Sigmoid colon (tissue), 7 donors: ENCODE data around the gene CYP27B1. TPM values are rescaled to one million over a fixed set of nuclear protein-coding genes. Genes with fewer than 3 reads are reported as not detected.
A peak's percentile ranks its signal among the peaks of the same experiment; 100 is the strongest.

Source experiments
- DNase-seq: peaks from one replicate; pipeline ENCODE4 v3.0.0-alpha.2; 2019
- H3K27ac ChIP-seq, 4 donors: fragments of 200-600 bp; sonication (generic); one replicate each; pipeline ENCODE4 v1.5.1; 2016 to 2019; ENCODE audit warnings: mild to moderate bottlenecking in 1 of 4
- H3K27me3 ChIP-seq, 3 donors: fragments of 200-600 bp; sonication (generic); one replicate each; pipeline ENCODE4 v1.5.1; 2019; ENCODE audit warnings: mild to moderate bottlenecking in 1 of 3
- H3K36me3 ChIP-seq, 4 donors: fragments of 200-600 bp; sonication (generic); one replicate each; pipeline ENCODE4 v1.5.1; 2016 to 2019
- H3K4me1 ChIP-seq, 4 donors: fragments of 200-600 bp; sonication (generic); one replicate each; pipeline ENCODE4 v1.5.1; 2017 to 2019
- H3K4me3 ChIP-seq, 4 donors: fragments of 200-600 bp; sonication (generic); one replicate each; pipeline ENCODE4 v1.5.1; 2017 to 2019; ENCODE audit warnings: mild to moderate bottlenecking in 2 of 4, moderate library complexity in 1 of 4
- H3K9me3 ChIP-seq, 4 donors: fragments of 200-600 bp in 3 of 4; sonication (generic) in 3 of 4; one replicate each; pipeline versions ENCODE4 v1.5.1 to v1.6.1; 2013 to 2019
- EP300 ChIP-seq, 4 donors: sonication (generic); formaldehyde crosslinking; IDR thresholded peaks; one replicate each; pipeline ENCODE4 v1.6.1; 2017; ENCODE audit warnings: antibody characterized with exemption in 4 of 4
- POLR2A ChIP-seq, 2 donors: fragments of 450-650 bp; IDR thresholded peaks; one replicate each; pipeline ENCODE4 v1.6.1; 2016; ENCODE audit warnings: antibody characterized with exemption in 2 of 2, mild to moderate bottlenecking in 2 of 2, moderate library complexity in 2 of 2
- POLR2AphosphoS5 ChIP-seq, 4 donors: sonication (generic); formaldehyde crosslinking; IDR thresholded peaks; one replicate each; pipeline ENCODE4 v1.6.1; 2017; ENCODE audit warnings: antibody characterized with exemption in 4 of 4
- WGBS, 2 donors: extraction: QIAGEN DNeasy Blood & Tissue Kit; methylation state at CpG; one replicate each; pipeline ENCODE4 v1.1.7; 2013; 5-methylcytosine and 5-hydroxymethylcytosine counted together
- intact Hi-C: fragments of 100-400 bp; cut with DNase I; formaldehyde crosslinking; loops from one replicate; pipeline ENCODE4 v1.15.1; 2023
- polyA plus RNA-seq, 3 donors: library from polyadenylated mRNA; stranded (reverse); fragments of 200-250 nt; gene quantifications; one replicate each; pipeline ENCODE4 v1.2.3, GENCODE V29; 2013
- total RNA-seq, 4 donors: library from RNA; depleted of rRNA; stranded (reverse); fragments of >200 nt; gene quantifications; one replicate each; pipeline ENCODE4 v1.1.0, GENCODE V29; 2016
- TF ChIP-seq, protein P1 (sequence below), 4 experiments: fragments of 450-650 bp in 3 of 4; fragments of 200-600 bp in 1 of 4; IDR thresholded peaks; one replicate each; pipeline ENCODE4 v1.5.1; 2016 to 2019; ENCODE audit warnings: antibody characterized with exemption in 4 of 4, mild to moderate bottlenecking in 3 of 4, moderate library complexity in 2 of 4
- donor health status: healthy with polysubstance abuse.
- donor health status: Bipolar disorder and iron deficiency.
- donor health status: healthy.

The CYP27B1 gene
- total and polyA plus RNA-seq, 7 donors, result 0.28 to 2.0 (median 1.2) TPM; not detected in 4

DNA sequence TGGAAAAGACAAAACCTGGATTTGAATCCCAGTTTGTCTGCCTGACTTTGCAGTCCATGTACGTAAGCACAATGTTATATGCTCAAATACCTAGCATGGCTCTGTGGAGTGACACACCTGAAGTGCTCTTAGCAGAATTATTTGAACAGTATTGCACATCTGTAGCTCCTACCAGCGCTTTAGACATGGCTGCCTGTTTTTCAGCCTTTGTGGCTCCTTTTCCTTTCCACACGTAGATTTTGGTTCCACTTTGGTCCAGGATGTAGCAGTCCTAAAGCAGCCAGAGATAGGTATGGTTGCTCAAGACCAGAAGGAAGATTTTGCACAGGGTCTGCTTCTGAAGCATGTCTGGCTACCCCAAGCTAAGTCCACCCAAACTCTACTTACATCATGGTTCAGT is 42.5 kb upstream of the CYP27B1 start:
- intact Hi-C loops, result no loop called here
- Histone ChIP-seq H3K4me3 (no peak overlapping the region), H3K9me3 (no peaks in the 10 kb centered on the region), H3K36me3 (peaks cover 9 to 74% (median 22%) of the 10 kb centered on the region in 4 donors), H3K27ac (no peak overlapping the region), H3K27me3 (no peaks in the 10 kb centered on the region), H3K4me1 (peaks cover 0 to 11% (median 2%) of the 10 kb centered on the region in 4 donors)
- TF ChIP-seq EP300 (IDR thresholded peaks at IDR 0.05) (no peak), POLR2AphosphoS5 (IDR thresholded peaks at IDR 0.05) (no peak), POLR2A (IDR thresholded peaks at IDR 0.05) (no peak)
- TF ChIP-seq, protein P1, sequence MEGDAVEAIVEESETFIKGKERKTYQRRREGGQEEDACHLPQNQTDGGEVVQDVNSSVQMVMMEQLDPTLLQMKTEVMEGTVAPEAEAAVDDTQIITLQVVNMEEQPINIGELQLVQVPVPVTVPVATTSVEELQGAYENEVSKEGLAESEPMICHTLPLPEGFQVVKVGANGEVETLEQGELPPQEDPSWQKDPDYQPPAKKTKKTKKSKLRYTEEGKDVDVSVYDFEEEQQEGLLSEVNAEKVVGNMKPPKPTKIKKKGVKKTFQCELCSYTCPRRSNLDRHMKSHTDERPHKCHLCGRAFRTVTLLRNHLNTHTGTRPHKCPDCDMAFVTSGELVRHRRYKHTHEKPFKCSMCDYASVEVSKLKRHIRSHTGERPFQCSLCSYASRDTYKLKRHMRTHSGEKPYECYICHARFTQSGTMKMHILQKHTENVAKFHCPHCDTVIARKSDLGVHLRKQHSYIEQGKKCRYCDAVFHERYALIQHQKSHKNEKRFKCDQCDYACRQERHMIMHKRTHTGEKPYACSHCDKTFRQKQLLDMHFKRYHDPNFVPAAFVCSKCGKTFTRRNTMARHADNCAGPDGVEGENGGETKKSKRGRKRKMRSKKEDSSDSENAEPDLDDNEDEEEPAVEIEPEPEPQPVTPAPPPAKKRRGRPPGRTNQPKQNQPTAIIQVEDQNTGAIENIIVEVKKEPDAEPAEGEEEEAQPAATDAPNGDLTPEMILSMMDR (IDR thresholded peaks at IDR 0.05), result no peak
- no peak for DNase-seq
- WGBS, 2 donors, result 93 to 94% methylated on average over 3 of the region's 3 CpGs

DNA sequence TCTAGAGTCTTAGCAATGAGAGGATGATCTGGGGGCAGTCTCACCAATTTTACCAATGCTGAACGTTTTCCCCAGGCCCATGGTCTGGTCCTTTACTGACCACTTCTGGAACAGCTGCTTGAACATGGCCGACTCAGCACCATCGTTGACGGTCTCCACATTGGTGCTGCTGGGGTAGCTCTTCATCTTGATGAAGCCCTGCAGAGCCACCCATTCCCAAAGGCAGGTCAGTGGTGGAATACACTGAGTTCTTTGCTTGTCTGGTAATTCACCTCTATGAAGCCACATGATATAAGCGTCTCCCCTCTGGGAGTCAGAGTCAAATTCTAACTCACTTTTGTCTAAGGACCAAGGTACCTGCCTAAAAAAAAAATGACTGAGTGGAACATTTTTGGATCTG is 41.5 kb upstream of the CYP27B1 start:
- H3K36me3 ChIP-seq, result peaks cover 9 to 78% (median 22%) of the 10 kb centered on the region in 4 donors
- TF ChIP-seq EP300 (IDR thresholded peaks at IDR 0.05) (no peak), POLR2AphosphoS5 (IDR thresholded peaks at IDR 0.05) (no peak), POLR2A (IDR thresholded peaks at IDR 0.05) (no peak)
- TF ChIP-seq, protein P1 (IDR thresholded peaks at IDR 0.05), result no peak
- 91 to 94% methylated on average over 5 of the region's 5 CpGs for WGBS, 2 donors
- H3K27me3 ChIP-seq, result no peaks in the 10 kb centered on the region
- no peaks in the 10 kb centered on the region for H3K9me3 ChIP-seq
- H3K4me3 ChIP-seq, result no peak overlapping the region
- H3K4me1 ChIP-seq, result peaks cover 0 to 13% (median 4%) of the 10 kb centered on the region in 4 donors
- no peak for DNase-seq
- H3K27ac ChIP-seq, result no peak overlapping the region
- intact Hi-C loops, result no loop called here

DNA sequence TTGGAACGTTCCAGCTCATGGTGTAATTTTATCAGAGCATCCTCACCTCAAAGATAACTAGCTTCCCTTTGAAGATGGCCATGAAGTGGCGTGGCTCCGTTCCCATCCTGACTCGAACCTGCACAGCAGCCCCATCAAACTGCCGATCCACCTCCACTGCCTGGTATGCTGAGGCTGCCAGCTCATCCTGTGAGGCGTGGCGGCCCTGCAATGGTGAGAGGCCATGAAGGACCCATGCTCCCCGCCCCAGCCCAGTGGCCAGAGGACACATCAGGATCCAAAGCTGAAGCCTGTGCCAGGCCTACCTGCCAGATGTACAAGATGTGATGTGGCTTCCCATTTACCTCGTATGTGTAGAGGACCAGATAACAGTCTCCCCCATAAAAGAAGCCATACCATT is 40.4 kb upstream of the CYP27B1 start:
- Histone ChIP-seq H3K27ac (no peak overlapping the region), H3K4me1 (peaks cover 0 to 13% (median 5%) of the 10 kb centered on the region in 4 donors), H3K27me3 (no peaks in the 10 kb centered on the region), H3K36me3 (peaks cover 9 to 80% (median 25%) of the 10 kb centered on the region in 4 donors), H3K9me3 (no peaks in the 10 kb centered on the region), H3K4me3 (no peak overlapping the region)
- intact Hi-C loops, result no loop called here
- no peak for DNase-seq
- WGBS, 2 donors, result 92 to 93% methylated on average over 9 of the region's 9 CpGs
- no peak for TF ChIP-seq POLR2AphosphoS5 (IDR thresholded peaks at IDR 0.05)
- TF ChIP-seq, protein P1 (IDR thresholded peaks at IDR 0.05), result no peak
- no peak for TF ChIP-seq POLR2A (IDR thresholded peaks at IDR 0.05)
- no peak for TF ChIP-seq EP300 (IDR thresholded peaks at IDR 0.05)

DNA sequence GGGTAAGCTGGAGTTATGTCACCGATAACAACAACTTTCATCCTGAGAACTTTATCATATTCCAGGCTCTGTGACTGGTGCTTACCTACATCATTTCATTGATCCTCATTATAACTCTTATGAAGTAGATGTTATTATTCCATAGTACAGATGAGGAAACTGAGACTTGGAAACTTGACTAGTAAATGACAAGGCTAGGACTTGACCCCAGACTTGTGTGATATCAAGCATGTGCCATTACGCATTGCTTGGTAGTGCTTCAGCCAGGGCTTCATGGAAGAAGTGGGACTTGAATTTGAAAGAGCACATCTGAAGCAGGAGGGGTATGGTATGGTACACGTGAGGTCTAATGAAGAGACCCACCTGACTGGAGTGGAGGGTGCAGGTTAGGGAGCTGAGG is 39.8 kb upstream of the CYP27B1 start:
- Histone ChIP-seq H3K4me3 (no peak overlapping the region), H3K4me1 (peaks cover 0 to 13% (median 5%) of the 10 kb centered on the region in 4 donors), H3K36me3 (peaks cover 9 to 82% (median 25%) of the 10 kb centered on the region in 4 donors), H3K27ac (no peak overlapping the region), H3K27me3 (no peaks in the 10 kb centered on the region), H3K9me3 (no peaks in the 10 kb centered on the region)
- 98% methylated on average over 3 of the region's 3 CpGs for WGBS, 2 donors
- DNase-seq, result no peak
- intact Hi-C loops, result no loop called here
- no peak for TF ChIP-seq EP300 (IDR thresholded peaks at IDR 0.05)
- TF ChIP-seq POLR2AphosphoS5 (IDR thresholded peaks at IDR 0.05), result no peak

DNA sequence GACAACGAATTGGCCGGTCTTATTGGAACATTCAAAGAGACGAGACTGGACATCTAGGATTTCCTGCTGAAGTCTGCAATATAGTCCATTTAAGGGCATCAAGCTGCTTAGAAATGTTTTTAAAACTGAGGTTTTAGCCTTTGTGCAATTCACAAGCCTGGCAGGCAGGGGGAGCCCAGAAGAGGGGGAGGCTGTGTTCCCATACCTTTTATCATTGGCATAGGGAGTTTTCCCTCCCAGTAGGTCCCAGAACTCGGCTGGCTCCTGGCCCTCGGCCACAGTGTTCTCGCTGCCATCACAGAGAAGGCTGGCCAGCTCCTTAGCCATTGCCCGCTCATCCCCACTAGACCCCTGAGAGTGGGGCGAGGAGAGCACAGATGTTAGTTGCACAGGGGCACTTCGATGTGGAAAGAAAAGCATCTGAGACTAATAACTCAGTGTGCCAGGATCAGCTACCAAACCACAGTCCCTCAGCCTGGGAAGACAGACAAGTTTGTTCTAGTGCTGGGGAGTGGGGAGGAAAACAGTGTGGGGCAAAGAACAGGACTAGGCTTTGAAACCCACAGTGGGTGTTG is 36.5 kb upstream of the CYP27B1 start:
- intact Hi-C loops, result loop anchor here (1.0 to 2.0 kb wide), 2 partner anchors 25 to 102 kb away; no protein-coding TSS in a partner anchor
- TF ChIP-seq, protein P1 (IDR thresholded peaks at IDR 0.05), result peak; percentile 47 to 82 (median 68)
- TF ChIP-seq POLR2A (IDR thresholded peaks at IDR 0.05) (no peak), POLR2AphosphoS5 (IDR thresholded peaks at IDR 0.05) (peak in 1 of 4 donors; percentile 16)

More for the DNA sequence above, 36.5 kb upstream of the CYP27B1 start:
- Histone ChIP-seq H3K27me3 (no peaks in the 10 kb centered on the region), H3K4me3 (no peak overlapping the region), H3K4me1 (peaks cover 0 to 8% (median 5%) of the 10 kb centered on the region in 4 donors), H3K36me3 (peaks cover 9 to 80% (median 35%) of the 10 kb centered on the region in 4 donors), H3K27ac (peak overlapping the region in 1 of 4 donors; percentile 38), H3K9me3 (no peaks in the 10 kb centered on the region)
- DNase-seq, result no peak
- 56 to 65% methylated on average over 9 of the region's 9 CpGs for WGBS, 2 donors
